ENCODE measurements around the gene MESD.

DNA sequence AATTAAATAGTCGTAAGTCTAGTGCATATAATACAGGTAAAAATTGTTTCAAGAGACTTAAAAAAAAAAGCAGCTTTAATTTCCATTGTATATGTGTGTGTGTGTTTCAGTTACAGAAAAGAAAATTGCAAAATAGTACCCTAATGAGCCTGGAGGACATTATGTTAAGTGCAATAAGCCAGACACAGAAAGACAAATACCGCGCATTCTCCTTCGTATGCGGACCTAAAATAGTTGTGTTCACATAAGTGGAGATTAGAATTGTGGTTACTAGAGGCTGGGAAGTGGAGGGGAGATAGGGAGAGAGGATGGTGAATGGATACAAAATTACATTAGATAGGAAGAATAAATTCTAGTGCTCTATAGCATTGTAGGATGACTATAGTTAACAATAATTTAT, 3.6 kb downstream of the MESD start:
- TF ChIP-seq, protein P1, sequence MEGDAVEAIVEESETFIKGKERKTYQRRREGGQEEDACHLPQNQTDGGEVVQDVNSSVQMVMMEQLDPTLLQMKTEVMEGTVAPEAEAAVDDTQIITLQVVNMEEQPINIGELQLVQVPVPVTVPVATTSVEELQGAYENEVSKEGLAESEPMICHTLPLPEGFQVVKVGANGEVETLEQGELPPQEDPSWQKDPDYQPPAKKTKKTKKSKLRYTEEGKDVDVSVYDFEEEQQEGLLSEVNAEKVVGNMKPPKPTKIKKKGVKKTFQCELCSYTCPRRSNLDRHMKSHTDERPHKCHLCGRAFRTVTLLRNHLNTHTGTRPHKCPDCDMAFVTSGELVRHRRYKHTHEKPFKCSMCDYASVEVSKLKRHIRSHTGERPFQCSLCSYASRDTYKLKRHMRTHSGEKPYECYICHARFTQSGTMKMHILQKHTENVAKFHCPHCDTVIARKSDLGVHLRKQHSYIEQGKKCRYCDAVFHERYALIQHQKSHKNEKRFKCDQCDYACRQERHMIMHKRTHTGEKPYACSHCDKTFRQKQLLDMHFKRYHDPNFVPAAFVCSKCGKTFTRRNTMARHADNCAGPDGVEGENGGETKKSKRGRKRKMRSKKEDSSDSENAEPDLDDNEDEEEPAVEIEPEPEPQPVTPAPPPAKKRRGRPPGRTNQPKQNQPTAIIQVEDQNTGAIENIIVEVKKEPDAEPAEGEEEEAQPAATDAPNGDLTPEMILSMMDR (IDR thresholded peaks at IDR 0.05; ENCODE audit: poor library complexity, severe bottlenecking) = no peak
- TF ChIP-seq RAD21 (conservative IDR thresholded peaks at IDR 0.05) (no peak), MXI1 (conservative IDR thresholded peaks at IDR 0.05; ENCODE audit: poor library complexity, severe bottlenecking) (no peak), EZH2 (IDR thresholded peaks at IDR 0.05; ENCODE audit: borderline replicate concordance, insufficient read depth, low read length, poor library complexity, severe bottlenecking) (no peak), EP300 (conservative IDR thresholded peaks at IDR 0.05; ENCODE audit: poor library complexity, severe bottlenecking) (no peak)
